ENCODE results near the gene MOXD1. TPM values are rescaled to one million over a fixed set of nuclear protein-coding genes. Genes with fewer than 3 reads are reported as not detected.
"Not testable (repeated sequence)": the region's sequence is repeated elsewhere in the genome, so short reads cannot be mapped to it uniquely, and the experiment has no call there.

MOXD1 gene
- total RNA-seq, 1 donor from 2014 or later: 22.0 TPM

DNA sequence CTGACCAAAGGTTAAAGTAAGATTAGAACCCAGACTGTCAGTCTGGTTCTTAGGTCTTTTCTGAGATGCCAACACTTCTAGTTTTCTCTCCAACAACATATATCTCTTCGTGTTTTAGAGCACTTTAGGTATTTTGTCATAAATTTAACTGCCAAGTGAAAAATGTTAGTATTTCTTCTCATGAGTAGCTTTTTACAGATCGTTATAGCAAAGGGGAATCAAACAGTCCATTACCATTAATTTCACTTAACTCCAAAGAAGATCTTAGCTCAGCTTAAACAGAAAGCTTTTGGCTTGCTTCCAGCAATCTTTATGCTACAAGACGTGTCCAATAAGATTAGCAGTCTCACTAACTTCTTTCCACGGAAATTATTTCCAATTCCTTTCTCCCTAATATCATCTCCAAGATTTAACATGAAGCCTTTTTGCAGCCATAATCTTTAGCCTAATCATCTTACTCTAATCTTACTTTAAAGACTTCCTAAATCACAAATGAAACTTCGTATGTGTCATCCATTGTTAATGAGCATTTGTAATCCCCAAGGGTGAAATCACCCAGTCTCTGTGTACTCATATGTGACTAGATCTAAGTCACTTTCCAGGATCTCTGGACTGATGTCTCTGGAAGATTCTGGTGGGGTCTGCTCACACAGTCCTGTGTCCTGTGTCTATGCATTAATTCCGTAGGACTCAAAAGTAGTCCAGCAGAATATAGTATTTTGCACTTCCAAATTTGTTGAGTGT lies 38.7 kb downstream of the MOXD1 start:
- Mint-ChIP-seq H3K27ac (no peak overlapping the region), H3K4me3 (no peak overlapping the region), H3K9me3 (peaks cover 5% of the 10 kb centered on the region), H3K36me3 (peaks cover 4% of the 10 kb centered on the region), H3K4me1 (ENCODE audit: unreplicated experiment) (peaks cover 30% of the 10 kb centered on the region), H3K27me3 (peaks cover 6% of the 10 kb centered on the region)
- DNase-seq (ENCODE audit: extremely low spot score, unreplicated experiment): no peak
- TF ChIP-seq, protein P1, sequence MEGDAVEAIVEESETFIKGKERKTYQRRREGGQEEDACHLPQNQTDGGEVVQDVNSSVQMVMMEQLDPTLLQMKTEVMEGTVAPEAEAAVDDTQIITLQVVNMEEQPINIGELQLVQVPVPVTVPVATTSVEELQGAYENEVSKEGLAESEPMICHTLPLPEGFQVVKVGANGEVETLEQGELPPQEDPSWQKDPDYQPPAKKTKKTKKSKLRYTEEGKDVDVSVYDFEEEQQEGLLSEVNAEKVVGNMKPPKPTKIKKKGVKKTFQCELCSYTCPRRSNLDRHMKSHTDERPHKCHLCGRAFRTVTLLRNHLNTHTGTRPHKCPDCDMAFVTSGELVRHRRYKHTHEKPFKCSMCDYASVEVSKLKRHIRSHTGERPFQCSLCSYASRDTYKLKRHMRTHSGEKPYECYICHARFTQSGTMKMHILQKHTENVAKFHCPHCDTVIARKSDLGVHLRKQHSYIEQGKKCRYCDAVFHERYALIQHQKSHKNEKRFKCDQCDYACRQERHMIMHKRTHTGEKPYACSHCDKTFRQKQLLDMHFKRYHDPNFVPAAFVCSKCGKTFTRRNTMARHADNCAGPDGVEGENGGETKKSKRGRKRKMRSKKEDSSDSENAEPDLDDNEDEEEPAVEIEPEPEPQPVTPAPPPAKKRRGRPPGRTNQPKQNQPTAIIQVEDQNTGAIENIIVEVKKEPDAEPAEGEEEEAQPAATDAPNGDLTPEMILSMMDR (conservative IDR thresholded peaks at IDR 0.05): no peak

- TF ChIP-seq, protein P1 (conservative IDR thresholded peaks at IDR 0.05): no peak
- Mint-ChIP-seq H3K9me3 (peaks cover 5% of the 10 kb centered on the region), H3K27ac (no peak overlapping the region), H3K4me1 (ENCODE audit: unreplicated experiment) (peaks cover 30% of the 10 kb centered on the region), H3K4me3 (no peak overlapping the region), H3K27me3 (peaks cover 6% of the 10 kb centered on the region), H3K36me3 (peaks cover 4% of the 10 kb centered on the region)
- DNase-seq (ENCODE audit: extremely low spot score, unreplicated experiment): no peak
These were observed 40.2 kb downstream of the MOXD1 start for GRCh38 chr6:132361101-132361500.

DNA sequence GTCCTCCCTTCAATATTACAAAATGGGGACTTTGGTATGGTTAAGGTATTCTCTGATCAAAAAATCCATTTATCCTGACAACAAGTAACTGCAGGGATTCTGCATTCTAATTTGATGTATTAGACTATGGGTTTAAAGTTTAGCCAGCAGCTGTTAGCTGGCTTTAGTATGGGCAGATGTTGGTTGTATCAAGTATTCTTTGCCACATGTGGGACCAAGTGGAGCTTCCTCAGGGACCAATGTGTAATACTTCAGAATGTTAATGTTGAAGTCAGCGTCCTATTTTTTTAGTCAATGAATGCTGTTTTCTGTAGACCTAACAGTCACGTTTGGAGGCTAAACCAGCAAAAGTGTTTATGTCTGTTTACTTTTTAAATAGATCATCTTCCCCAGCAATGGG lies 41.4 kb downstream of the MOXD1 start:
- Mint-ChIP-seq H3K9me3 (peaks cover 9% of the 10 kb centered on the region), H3K27me3 (peaks cover 6% of the 10 kb centered on the region), H3K36me3 (peaks cover 7% of the 10 kb centered on the region), H3K4me1 (ENCODE audit: unreplicated experiment) (peaks cover 21% of the 10 kb centered on the region), H3K4me3 (no peak overlapping the region), H3K27ac (no peak overlapping the region)
- TF ChIP-seq, protein P1 (conservative IDR thresholded peaks at IDR 0.05): no peak
- DNase-seq (ENCODE audit: extremely low spot score, unreplicated experiment): no peak

DNA sequence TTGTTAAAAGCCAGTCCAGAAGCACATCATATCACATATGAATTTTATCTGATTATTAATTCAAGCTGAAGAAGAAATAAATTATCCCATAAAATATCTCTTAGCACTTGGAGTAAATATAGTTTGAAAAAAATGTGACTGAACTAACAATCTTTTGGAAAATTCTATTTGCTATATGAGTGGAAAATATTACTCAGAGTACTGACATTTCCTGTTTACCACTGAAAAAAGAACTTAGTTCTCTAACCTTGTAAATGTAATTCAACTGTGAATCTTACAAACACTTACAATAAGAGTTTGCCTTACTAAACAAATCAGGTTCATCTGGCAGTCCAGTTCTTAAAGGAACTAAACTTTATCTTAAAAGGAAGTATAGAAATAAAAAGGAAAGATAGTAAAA lies 44.2 kb downstream of the MOXD1 start:
- no peak for DNase-seq (ENCODE audit: extremely low spot score, unreplicated experiment)
- no peak overlapping the region for H3K4me3 Mint-ChIP-seq
- no peak overlapping the region for H3K27ac Mint-ChIP-seq
- peaks cover 8% of the 10 kb centered on the region for H3K4me1 Mint-ChIP-seq (ENCODE audit: unreplicated experiment)
- peaks cover 14% of the 10 kb centered on the region for H3K9me3 Mint-ChIP-seq
- TF ChIP-seq, protein P1 (conservative IDR thresholded peaks at IDR 0.05): no peak
- H3K27me3 Mint-ChIP-seq: peaks cover 6% of the 10 kb centered on the region
- H3K36me3 Mint-ChIP-seq: peaks cover 14% of the 10 kb centered on the region

GRCh38 chr6:132354517-132355167 lies 46.6 kb downstream of the MOXD1 start:
- no peak overlapping the region for H3K4me3 Mint-ChIP-seq
- TF ChIP-seq, protein P1 (conservative IDR thresholded peaks at IDR 0.05): no peak
- H3K27ac Mint-ChIP-seq: no peak overlapping the region
- no peaks in the 10 kb centered on the region for H3K4me1 Mint-ChIP-seq (ENCODE audit: unreplicated experiment)
- peaks cover 10% of the 10 kb centered on the region for H3K36me3 Mint-ChIP-seq
- DNase-seq (ENCODE audit: extremely low spot score, unreplicated experiment): no peak
- no peaks in the 10 kb centered on the region for H3K27me3 Mint-ChIP-seq
- H3K9me3 Mint-ChIP-seq: peaks cover 15% of the 10 kb centered on the region

GRCh38 chr6:132351986-132352385 lies 49.3 kb downstream of the MOXD1 start:
- DNase-seq (ENCODE audit: extremely low spot score, unreplicated experiment); H3K27me3 Mint-ChIP-seq; H3K4me3 Mint-ChIP-seq; H3K27ac Mint-ChIP-seq; H3K4me1 Mint-ChIP-seq (ENCODE audit: unreplicated experiment); H3K36me3 Mint-ChIP-seq: not testable (repeated sequence)
- peaks cover 15% of the 10 kb centered on the region for H3K9me3 Mint-ChIP-seq
